Occipital lobe (tissue), 2 donors: ENCODE results near the gene ADPRS. TPM values are rescaled to one million over a fixed set of nuclear protein-coding genes. Genes with fewer than 3 reads are reported as not detected.

Source experiments
- DNase-seq: peaks from one replicate; lab custom pipeline; 2025; lab: John Stamatoyannopoulos, UW
- total RNA-seq: library from RNA; depleted of rRNA; stranded (reverse); fragments of >200 nt; gene quantifications from one replicate; pipeline ENCODE4 v1.2.3, GENCODE V29; 2014

ADPRS gene
- total RNA-seq, 1 donor from 2014 or later, result 19.5 TPM

GRCh38 chr1:36108314-36108713 lies 19.6 kb downstream of the ADPRS start:
- no peak for DNase-seq

- DNase-seq, result no peak
Measured at GRCh38 chr1:36109041-36109679, 20.5 kb downstream of the ADPRS start.

- DNase-seq, result no peak
Measured at GRCh38 chr1:36111151-36111550, 22.5 kb downstream of the ADPRS start.

- no peak for DNase-seq
Measured at GRCh38 chr1:36112823-36113222, 24.1 kb downstream of the ADPRS start.

- DNase-seq, result no peak
Measured at GRCh38 chr1:36114371-36114770, 25.7 kb downstream of the ADPRS start.

GRCh38 chr1:36115200-36115669 lies 26.5 kb downstream of the ADPRS start:
- no peak for DNase-seq

- no peak for DNase-seq
Measured at GRCh38 chr1:36115931-36116330, 27.2 kb downstream of the ADPRS start.

- DNase-seq, result no peak
Measured at GRCh38 chr1:36116901-36117300, 28.2 kb downstream of the ADPRS start.

- no peak for DNase-seq
Measured at GRCh38 chr1:36118447-36119204, 29.9 kb downstream of the ADPRS start.

- no peak for DNase-seq
Measured at GRCh38 chr1:36119456-36119855, 30.8 kb downstream of the ADPRS start.

- DNase-seq, result no peak
Measured at GRCh38 chr1:36122062-36123030, 33.7 kb downstream of the ADPRS start.

GRCh38 chr1:36123356-36123755 lies 34.7 kb downstream of the ADPRS start:
- no peak for DNase-seq

- no peak for DNase-seq
Measured at GRCh38 chr1:36124404-36125128, 35.9 kb downstream of the ADPRS start.

GRCh38 chr1:36125129-36125991 lies 36.7 kb downstream of the ADPRS start, which contains the start of gene COL8A2:
Gene COL8A2 (minus strand): TSS chr1:36125222. CDS start chr1:36100242, 24,980 bp downstream.
- no peak for DNase-seq

GRCh38 chr1:36126005-36126716 lies 37.5 kb downstream of the ADPRS start:
- no peak for DNase-seq

- DNase-seq, result no peak
Measured at GRCh38 chr1:36126797-36127500, 38.3 kb downstream of the ADPRS start.

- no peak for DNase-seq
Measured at GRCh38 chr1:36128126-36128904, 39.6 kb downstream of the ADPRS start.

- DNase-seq, result no peak
Measured at GRCh38 chr1:36128905-36129206, 40.2 kb downstream of the ADPRS start.
